Left renal cortex interstitium (tissue), 4 donors: ENCODE results near the gene DNAL1. TPM values are rescaled to one million over a fixed set of nuclear protein-coding genes. Genes with fewer than 3 reads are reported as not detected.

ENCODE experiments used
- DNase-seq, 4 donors: peaks; one replicate each; pipeline ENCODE4 v3.0.0-alpha.2; 2013; ENCODE audit warnings: low read depth in 4 of 4, low spot score in 2 of 4, missing footprints in 1 of 4
- polyA plus RNA-seq, 4 donors: library from polyadenylated mRNA; unstranded; fragments of 120-200 nt; gene quantifications; one replicate each; pipeline ENCODE4 v1.2.1, GENCODE V29; 2013; ENCODE audit not compliant: insufficient read length in 4 of 4

The DNAL1 gene
- polyA plus RNA-seq, 4 donors = 16.3 to 21.9 (median 21.3) TPM

DNA sequence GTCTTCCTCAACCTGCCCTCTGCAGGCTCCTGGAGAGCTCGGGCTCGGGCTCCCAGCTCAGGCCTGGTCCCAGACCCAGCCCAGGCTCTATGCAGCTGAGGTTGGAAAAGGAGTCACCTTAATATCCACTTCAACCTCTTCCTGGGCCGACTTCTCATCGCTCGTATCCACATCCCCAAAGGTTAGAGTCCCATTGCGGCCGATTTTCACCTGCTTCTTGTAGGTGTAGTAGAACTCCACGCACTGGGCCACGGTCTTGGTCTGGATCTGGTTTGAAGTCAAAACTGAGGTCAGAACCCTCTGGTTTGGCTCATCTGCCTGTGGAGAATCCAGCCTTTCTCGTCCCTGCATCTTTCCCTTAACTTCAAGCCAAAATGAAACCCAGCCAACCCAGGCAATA, 77.8 kb downstream of the DNAL1 start:
- DNase-seq = no peak

DNA sequence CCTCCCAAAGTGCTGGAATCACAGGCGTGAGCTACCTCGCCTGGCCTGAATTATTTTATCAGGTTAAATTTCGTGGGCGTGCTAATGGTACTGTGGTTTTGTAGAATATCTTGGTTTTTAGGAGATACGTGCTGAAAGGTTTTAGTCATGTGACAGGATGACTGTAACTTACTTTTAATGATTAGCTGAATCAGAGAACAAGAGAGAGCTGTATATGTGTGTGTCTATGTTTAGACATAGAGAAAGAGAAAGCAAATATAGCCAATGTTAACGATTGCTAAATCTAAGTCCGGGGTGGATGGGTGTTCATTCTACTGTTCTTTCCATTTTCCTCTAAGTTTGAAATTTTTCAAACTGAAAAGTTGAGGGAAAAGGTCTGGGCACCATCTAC, 78.6 kb downstream of the DNAL1 start:
- no peak for DNase-seq

DNA sequence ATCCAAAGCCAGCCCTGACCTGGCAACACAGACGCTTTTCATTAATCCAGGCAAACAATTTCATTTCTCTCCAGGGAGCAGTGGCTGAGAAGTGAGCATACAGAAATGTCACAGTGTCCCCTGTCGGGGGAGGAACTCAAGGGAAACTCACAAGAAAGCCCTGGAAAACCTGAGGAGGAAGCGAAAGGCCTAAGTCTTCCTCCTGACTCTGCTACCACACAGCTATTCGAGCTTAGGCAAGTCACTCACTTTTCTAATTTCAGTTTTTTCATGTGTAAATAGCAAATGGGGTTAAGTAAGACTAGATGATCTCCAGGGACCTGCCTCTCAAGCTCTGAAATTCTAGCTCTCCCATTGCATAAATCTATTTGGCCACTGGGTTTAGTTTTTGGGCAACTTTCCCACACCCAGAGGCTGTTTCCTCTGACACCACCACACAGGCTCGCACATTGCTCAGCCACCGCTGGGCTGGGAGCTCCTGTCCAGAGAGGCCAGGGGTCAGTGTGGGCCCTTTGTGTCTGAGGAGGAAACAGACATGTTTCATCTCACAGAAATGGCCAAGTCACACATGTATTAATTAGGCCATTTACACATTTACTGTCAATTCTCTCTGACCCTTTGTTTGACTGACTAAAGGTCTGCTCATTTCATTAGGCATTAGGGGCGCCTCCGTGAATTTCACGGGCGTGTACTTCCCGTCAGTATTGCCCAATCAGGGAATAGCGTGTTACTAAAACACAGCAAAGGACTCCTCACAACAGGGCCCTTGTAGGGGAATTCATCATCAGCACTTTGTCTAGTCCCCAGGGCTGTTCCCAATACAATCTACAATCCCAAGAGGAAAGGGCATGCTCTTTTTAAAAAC, 79.2 kb downstream of the DNAL1 start:
- no peak for DNase-seq

DNA sequence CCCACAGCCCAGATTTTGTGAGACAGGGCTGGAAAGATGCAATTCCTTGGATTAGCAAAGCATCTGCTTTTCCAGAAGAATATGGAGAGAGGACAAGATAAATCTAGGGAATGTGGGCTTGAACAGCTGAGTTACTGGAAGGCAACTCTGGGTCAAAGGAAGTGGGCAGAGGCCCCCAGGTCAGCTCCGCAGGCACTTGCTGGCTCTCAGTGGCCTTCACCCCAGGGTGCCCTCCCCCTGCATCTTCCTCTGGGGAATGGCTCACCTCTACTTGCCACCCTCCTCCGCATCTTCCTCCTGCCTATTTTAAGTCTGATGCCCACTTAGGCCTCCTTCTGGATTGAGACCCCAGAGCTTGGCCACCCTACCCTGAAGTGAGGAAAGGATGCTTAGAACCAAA, 79.9 kb downstream of the DNAL1 start:
- no peak for DNase-seq

DNA sequence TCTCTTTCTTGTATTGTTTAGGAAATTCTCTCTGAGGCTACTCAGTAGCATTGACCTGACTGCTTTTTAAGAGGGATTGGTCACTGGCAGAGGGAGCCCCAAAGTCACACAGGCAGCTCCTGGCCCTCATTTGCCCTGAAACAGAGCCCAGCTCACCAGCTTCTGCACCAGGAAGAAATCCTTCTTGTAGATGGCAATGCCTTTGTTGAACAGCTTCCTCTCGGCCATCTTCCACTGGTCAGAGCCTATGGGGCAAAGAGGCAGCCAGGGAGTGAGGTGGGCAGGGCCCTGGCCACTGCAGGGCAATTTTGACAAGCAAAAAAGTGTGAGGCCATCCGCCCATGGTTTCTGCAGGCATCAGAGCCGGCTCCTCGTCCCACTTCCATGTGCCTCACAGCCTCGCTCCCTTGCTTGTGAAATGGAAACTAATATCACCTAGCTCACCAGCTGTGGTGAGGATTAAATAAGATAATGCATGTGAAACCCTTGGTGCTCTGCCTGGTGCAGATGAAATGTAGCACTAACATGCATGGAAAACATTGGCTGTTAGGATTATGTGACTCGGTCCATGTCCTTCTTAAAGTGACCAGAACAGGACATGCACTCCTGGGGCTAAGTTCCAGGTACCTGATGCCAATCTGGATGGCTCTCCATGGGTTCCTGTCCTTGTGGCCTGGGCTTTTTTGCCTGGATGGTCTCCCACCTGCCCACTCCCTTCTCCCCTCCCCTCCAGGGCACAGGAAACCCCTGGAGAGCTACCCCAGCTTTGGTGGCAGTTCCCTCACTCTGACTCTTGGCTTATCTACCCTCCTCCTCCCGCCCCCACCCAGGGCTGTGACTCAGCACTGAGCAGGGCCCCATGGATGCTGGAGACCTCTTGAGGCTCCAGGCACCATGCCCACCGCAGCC, 80.6 kb downstream of the DNAL1 start:
- DNase-seq = no peak

DNA sequence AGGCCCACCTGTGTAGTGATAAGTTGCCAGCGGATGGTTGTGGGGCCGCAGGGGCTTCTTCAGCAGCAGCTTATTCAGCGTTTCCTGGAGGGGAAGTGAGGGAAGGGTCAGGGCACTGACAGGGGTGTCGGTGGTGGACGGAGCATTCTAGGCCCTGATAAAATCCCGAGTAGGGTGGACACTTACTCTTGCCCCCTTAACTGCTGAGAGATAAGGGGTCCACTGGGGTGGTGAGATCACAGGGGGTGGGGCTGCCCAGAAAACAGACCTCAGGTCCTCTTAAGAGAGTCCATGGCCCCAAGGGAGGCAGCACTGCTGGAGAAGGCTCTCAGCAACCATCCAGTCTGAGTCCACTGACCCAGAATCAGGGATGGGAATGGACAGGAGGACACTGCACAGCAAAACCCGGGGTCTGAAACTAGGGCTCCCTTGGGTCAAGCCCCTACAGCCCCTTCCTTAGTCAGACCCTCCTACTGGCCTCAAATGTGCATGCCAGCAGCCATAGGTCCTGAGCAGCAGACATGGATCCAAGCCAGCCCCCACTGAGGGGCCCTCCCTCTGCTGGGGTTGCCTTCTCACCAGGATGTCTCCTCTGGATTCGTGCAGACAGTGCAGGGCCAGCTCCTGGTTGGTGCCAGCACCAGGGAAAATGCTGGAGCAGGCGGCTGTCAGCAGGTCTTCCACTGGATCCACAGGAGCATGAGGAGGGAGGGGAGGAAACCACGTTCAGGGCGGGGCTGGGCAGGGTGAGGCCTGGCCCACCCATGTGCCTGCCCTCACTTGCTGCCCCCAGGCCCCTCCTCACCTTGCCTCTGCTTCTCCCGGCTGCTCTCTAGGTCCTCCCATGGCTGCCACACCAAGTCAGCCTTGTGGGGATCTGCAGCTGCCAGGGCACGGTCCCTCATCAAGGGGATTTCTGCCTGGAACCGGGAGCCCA, 81.5 kb downstream of the DNAL1 start:
- no peak for DNase-seq

DNA sequence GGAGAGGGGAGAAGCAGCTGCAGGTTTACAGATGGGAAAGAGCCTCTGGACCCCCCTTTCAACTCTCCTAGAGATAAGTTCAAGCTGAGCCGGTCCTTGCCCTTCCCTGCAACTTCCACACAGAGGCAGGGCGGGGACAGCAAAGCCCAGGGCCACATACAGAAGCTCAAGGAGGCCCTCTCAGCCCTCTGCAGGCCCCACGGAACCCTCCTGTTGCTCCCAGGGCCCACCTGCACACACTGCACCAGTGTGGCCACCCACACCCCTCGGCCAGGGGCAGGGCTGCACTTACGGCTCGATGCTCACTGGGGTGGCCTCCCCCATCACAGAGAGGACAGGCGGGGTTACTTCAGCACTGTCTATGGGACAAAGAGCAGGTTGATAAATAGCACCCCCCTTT, 82.4 kb downstream of the DNAL1 start:
- DNase-seq = no peak

DNA sequence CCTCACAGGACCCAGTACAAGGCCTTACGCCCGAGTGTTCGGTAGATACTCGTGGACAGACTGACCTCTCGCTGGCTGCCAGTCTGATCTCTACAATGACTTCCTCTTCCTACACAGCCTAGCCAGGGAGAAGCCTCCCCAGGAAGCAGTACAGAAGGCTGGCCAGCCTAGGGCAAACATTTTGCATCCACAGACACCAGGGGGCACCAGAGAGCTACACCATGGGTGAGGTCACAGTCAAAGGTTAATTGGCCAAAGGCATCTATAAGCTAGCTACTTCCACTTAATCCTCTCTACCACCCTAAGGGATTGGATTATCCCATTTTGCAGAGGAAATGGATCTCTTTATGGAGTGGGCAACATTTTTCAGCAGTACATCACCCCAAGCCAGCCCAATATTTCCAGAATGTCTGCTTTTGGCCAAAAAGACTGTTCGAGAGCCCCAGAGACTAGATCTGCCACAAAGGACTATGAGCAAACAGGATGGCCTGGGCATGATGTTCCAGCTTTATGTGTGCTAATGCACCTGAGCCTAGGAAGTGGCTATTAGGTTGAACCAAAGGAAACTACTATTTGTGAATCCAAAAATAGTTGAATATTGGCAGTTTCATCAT, 84.0 kb downstream of the DNAL1 start:
- DNase-seq = no peak

DNA sequence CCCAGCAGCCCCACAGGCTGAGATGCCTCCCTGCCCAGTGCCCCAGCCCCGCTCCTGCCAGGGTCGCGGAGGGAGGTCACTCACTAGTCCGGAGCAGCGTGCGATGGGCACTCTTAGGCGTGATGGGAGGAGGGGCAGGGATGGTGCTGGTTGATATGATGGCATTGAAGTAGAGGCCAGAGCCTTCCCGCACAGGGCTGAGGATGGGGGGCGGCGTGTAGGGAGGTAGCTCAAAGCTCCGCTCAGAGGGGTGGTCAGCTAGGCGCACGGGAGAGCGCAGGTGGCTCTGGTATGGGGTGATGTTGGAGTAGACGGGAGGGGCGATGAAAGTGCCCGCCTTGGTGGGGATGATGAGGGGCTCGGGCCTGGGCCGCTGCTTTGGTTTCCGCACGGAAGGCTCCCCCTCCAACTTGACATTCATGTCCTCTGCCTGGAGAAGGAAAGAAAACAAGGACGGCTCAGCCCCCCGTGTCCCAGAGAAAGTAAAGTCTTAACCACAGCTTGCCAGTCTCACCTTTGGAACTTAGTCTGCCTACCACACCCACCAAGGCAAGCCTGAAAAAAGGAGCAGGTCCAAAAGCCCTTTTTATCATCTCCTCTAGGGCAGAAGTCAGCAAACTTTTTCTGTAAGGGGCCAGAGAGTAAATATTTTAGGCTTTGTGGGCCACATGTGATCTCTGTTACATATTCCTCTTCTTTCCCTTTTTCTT, 84.9 kb downstream of the DNAL1 start:
- DNase-seq = no peak

DNA sequence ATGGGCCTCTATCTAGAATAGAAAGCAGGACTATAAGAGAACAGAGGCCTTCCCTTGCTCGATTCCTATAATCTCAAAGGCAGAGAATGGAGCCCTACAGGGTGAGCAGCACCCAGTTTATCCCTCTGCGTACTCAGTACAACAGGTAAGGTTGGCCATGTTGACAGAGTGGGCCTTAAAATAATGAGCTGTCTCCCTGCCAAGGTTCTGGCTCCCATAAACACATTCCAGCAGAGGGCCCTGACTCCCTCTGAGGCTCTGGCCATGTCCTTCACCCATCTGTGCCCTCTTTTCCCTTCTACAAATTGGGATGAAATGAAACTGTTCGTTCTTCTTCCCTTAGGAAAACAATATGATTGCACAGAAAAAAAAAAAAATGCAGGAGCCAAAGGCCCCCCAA, 86.3 kb downstream of the DNAL1 start:
- DNase-seq = no peak

DNA sequence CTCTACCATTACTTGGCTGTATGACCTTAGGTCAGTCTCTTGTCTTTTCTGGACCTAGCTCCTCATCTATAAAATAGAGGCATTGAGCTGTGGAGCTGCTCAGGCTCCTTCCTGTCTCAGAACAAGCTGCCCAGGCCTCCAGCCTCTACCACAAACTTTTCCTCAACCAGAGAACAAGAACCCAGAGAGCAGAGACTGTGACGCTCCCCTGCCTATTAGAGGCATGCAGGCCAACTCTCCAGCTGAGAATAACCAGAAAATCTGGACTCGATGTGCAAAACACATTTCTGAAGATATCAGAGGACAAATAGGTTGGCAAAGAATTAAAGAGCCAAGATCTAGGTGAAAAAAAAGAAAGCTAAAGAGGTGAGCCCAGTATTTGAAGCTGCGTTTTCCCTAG, 87.2 kb downstream of the DNAL1 start:
- DNase-seq = no peak

DNA sequence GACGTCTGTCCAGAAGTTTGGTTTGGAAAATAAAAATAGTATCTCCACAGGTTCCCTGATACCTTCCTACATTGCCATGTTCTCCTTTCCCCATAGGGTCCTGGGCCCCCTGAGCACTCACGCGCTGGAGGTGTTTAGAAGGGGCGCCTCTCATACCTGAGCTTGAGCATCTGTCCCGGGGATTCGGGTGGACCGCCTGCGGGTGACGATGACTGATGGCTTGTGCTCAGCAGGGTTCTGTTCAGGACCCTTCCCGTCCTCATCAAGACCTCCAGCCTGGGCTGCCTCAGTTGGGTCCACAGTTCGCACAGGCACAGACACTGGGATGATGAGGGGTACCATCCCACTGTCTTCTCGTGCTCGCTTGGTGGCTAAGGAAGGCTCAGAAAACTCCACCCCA, 92.1 kb downstream of the DNAL1 start:
- DNase-seq = no peak

DNA sequence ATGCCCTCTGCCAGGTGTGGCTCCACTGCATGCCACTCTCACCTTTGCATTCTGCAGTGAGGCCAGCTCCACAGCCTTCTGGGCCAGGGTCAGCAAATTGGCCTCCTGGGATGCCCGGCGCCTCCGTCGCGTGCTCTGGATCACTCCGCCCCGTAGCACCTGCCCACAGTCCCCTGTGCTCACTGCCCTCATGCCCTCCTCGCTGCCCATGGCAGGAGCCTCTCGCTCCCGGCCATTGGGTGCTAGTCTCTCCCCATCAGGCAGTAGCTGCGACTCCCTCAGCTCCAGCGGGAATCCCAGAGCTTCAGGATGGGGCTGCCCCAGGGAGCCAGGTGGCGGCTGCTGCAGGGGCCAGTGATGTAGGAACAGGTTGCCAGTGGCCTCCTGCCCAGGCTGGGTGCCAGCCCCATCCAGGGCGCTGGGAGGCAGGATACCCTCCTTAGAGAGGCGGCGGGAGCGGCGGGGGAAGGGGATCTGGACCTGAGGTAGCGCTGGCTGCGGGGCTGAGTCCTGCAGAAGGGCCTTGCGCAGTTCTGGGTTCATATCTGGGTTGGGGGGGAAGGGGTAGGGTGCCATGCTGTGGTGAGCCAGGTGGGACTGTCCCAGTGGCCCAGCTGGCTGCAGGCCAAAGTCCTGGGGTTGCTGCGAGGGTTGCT, 93.9 kb downstream of the DNAL1 start:
- DNase-seq = no peak

DNA sequence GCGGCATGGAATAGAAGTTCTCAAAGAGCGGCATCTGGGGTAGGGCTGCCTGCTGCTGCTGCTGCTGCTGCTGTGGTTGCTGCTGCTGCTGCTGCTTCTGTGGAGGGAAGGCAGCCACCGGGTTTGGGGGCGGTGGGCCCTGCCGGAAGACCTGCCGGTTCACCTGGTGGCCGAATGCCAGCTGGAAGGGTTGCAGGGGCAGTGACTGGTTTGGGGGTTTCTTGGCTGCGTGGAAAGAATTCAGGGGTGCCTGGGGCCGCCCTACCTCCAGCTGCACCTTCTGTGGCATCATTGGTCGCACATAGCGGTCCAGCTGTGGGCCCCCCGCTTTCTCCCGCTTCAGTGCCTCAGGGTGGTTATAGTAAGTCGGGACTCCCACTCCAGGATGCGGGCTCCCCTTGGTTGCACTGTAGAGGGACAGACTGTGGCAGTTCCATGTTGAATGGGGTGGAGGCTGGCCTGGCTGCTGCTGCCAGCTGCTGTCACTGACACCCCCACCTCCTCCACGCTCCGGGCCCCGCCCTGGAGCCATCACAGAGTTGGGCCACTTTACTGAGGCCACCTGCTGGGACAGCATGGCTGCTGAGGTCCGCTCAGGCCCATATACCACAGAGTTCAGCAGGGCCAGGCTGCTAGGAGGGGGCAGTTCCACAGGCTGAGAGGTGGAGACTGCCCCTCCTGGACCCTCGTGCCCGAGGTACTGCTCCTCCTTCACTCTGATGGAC, 94.5 kb downstream of the DNAL1 start:
- DNase-seq = no peak

DNA sequence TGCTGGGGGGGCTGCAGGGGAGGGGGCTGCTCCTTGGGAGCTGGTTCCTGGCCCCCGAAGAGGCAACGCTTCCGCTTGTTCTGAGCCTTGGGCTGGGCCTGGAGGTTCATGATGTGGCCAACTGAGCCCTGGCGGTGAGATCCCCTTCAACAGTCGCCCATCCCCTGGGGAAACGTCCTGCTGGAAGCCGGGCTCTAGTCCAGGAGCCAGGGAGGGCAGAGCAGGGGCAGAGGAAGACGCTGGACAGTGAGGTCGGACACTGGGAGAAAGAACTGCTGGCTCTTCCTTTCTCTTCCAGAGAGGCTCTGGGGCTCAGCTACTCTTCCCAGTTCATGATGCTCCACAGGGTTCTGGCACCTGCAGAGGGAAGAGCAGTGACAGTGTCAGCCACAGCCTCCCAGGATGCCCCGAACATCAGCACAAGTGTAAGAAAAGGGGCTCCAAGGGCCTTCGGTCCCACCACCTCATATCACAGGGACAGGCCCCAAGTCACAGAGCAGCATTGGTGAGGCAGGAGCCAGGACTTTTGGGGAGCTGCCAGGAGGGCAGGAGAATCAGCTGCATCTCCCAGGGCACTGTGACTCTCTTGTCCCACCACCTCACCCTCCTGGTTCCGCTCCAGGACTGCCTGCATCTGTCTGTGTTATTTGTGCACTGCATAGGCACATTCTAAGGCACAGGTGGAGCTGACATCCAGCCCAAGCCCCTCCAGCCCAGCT, 95.3 kb downstream of the DNAL1 start:
- no peak for DNase-seq

DNA sequence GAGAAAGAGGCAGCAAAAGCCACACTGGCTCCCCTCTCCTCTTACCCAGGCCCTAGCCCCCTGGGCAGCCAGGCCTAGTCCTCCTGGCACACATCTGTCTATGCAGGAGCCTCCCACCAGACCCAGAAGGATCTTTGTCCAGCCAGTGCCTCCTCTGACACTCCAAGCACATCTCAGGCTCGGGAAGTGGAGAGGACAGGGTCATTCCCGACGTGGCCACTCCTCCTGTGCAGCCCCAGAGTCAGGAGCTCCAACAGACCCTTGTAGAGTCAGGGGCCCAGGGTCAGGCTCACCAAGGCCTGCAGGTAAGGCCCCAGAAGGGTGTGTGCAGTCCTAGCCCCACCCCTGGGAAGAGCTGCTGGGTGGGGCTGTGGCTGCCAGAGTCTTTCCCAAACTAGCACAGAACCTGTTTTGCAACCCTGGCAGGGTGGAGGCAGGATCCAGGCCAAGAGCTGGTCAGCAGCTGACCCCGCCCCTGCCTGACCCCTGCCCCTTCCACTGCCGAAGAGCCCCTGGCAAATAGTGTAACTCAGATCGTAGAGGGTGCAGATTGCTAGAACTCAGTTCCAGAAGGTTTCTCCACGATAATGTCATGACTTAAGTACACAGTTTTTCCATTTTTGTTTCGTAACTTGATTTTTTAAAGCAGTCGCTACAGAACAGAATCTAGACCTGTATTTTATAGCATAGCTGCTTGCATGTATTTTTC, 96.0 kb downstream of the DNAL1 start:
- no peak for DNase-seq

DNA sequence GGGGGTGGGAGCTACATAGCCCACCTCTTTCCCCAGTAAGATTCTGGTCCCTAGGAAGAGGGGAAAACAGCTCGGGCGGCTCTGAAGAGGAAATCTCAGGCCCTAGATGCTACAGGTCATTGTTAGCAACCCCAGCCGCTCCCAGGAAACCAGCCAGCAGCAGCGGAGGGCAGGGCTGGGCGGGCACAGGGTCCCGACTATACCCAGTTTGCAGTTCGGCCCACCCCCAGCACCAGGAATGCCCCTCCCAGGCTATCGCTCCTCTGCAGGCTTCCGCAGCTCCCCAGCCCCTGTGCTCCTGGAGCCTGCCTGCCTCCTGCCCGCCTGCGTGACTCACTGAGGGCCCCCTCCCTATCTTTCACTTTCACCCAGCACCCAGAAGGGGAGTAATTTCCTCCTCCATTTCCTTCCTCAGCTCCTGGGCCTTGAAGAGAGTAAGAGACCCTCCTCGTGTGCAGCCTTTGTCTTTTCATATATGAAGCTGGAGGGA, 96.6 kb downstream of the DNAL1 start:
- no peak for DNase-seq
